Right forelimb (tissue), 1 donor: ENCODE measurements around the gene CLIP2.
A peak's percentile ranks its signal among the peaks of the same experiment; 100 is the strongest.
"Not testable (repeated sequence)": the region's sequence is repeated elsewhere in the genome, so short reads cannot be mapped to it uniquely, and the experiment has no call there.

Source experiments
- DNase-seq: peaks from one replicate; pipeline ENCODE4 v3.0.0-alpha.2; 2018

The CLIP2 gene

DNA sequence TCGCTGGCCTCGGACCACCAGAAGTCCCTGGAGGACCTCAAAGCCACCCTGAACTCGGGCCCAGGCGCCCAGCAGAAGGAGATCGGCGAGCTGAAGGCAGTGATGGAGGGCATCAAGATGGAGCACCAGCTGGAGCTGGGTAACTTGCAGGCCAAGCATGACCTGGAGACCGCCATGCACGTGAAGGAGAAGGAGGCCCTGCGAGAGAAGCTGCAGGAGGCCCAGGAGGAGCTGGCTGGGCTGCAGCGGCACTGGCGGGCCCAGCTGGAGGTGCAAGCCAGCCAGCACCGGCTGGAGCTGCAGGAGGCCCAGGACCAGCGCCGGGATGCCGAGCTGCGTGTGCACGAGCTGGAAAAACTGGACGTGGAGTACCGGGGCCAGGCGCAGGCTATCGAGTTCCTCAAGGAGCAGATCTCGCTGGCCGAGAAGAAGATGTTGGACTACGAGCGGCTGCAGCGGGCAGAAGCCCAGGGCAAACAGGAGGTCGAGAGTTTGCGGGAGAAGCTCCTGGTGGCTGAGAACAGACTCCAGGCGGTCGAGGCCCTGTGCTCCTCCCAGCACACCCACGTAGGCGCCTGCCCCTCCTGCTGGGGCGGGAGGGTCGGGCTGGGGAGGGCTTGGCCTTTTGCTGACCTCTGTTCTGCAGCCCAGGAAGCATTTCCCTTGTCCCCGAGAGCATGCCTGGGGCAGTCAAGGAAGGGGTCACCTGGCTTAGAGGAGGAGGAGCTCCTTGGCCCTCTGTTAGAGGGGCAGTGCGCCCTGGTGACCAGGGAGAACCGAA is 87.2 kb downstream of the CLIP2 start:
- no peak for DNase-seq

- no peak for DNase-seq
Observed at GRCh38 chr7:74379938-74380337, 90.7 kb downstream of the CLIP2 start.

DNA sequence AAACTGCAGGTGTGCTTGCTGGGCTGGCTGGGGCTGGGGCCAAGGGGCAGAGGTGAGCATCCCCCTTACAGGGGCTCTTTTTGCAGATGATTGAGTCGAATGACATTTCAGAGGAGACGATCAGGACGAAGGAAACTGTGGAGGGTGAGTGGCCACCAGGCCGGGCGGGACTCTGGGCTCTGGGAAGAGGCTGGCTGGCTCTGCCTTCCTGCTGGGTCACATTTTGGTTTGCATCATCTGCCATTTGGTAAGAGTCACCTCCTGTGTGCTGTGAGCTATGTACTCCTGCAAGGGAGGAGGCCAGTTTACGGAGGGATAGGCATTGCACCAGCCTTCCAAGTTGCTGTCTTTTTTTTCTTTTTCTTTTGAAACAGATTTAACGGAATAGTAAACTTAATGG is 91.5 kb downstream of the CLIP2 start:
- no peak for DNase-seq

GRCh38 chr7:74384086-74384485 is 94.9 kb downstream of the CLIP2 start:
- not testable (repeated sequence) for DNase-seq

DNA sequence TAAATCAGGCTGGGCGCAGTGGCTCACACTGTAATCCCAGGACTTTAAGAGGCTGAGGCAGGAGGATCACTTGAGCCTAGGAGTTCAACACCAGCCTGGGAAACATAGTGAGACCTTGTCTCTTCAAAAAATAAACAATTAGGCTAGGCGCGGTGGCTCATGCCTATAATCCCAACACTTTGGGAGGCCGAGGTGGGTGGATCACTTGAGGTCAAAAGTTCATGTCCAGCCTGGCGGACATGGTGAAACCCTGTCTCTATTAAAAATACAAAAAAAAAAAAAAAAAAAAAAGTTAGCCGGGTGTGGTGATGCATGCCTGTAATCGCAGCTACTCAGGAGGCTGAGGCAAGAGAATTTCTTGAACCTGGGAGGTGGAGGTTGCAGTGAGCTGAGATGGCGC is 95.6 kb downstream of the CLIP2 start:
- not testable (repeated sequence) for DNase-seq

DNA sequence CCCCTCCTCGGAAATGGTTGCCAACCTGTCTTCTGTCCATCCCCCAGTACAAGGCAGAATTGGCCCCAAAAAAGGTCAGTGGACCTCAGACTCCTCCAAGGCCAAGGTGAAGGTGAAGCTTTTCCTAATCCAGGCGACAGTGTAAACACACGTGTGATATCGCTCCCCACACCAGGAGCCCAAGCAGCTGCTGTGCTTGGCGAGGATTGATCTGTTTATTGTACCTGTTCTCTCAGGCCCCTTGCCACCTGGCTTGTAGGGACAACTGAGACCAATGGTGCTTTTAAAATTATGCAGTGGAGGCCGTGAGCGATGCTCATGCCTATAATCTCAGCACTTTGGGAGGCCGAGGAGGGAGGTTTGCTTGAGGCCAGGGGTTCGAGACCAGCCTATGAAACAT is 98.4 kb downstream of the CLIP2 start:
- no peak for DNase-seq

DNA sequence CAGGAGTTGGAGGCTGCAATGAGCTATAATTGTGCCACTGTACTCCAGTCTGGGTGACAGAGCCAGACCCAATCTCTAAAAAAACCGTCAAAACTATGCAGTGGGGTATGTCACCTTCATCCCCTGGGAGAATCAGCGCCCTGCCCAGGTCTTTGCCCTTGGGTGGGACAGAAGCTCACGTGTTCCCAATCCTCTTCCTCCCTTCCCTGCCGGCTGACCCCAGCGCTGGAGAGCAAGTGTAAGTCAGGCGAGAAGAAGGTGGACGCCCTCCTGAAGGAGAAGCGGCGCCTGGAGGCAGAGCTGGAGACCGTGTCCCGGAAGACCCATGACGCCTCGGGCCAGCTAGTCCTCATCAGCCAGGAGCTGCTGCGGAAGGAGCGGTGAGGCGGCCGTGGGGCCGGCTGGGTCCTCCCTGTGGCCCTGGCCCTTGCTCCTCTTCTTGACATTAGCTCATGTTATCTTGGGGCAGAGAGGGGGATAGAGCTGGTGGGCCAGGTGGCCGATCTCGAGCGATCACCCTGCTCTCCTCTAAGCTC is 99.7 kb downstream of the CLIP2 start:
- DNase-seq: no peak

DNA sequence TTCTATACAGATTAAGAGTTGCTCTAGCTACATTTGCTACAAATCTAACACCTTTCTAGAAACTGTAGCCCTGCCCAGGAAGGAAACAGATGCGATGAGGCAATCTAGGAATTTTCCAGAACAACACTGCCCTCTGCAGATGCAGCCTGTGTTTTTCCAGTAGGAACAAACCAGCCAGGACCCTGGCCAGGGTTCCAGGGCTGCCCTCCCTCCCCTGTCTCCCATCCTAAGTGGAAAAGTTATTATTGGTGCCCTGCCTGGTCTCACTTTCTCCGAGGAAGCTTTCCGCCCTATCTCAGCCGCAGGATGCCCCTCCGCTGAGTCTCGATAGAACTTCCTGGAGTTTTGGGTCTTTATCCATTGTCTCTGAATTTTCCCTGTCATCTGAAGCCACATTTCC is 104.5 kb downstream of the CLIP2 start:
- peak; percentile 71 for DNase-seq

GRCh38 chr7:74394601-74395000 is 105.4 kb downstream of the CLIP2 start:
- not testable (repeated sequence) for DNase-seq

DNA sequence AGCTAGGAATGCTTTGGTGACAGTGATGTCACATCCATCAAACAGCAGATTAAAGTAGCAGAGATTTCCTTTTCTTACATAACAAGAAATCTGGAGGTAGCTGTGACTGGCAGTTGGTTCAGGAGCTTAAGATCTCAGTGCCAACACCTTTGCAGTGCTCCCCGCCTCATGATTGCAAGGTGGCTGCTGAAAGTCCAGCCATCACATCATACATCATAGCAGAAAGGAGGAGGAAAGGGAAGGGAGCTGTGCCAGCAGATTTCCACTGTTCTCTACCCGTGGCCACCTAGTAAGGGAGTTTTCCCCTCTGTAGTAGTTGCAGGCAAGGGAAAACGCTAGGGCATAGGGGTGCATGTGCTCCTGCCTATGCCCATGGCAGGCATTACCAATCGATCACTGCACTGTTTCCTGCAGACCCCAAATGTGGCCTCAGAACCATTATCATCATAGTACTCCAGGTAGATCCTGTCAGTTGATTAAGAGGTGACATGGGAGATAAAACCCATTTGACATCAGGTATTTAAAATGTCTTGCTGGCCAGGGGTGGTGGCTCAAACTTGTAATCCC is 106.6 kb downstream of the CLIP2 start:
- no peak for DNase-seq

DNA sequence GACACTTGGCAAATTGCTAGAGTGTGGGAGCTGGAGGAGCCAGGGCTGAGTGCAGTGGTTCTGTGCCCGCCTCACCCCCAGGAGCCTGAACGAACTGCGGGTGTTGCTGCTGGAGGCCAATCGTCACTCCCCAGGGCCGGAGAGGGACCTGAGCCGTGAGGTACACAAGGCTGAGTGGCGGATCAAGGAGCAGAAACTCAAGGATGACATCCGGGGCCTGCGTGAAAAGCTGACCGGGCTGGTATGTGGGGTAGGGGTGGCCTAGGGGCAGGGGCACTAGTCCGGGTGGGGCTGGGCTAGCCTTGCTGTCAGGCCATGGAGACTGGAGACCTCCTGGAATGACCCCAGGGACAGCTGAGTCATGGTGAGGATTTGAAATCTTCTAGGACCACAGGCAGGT is 107.8 kb downstream of the CLIP2 start:
- no peak for DNase-seq

DNA sequence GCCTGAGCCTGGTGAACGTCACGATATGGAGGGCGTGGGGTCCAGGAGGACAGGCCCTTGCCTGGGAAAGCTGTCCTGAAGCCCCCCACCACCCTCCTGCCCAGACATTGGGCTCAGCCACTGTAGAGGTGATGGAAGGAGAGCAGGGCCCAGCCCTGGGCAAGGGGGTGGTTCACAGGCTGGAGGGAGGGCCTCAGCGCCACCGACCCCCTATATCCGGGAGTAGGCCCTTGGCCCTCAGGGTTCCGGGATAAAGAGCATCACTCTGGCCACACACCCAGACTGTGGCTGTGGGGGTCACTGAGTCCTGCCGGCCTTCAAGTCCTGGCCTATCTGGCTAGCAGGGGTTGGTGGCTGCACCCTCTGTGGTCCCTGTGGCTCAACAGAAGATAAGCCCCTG is 109.2 kb downstream of the CLIP2 start:
- no peak for DNase-seq

DNA sequence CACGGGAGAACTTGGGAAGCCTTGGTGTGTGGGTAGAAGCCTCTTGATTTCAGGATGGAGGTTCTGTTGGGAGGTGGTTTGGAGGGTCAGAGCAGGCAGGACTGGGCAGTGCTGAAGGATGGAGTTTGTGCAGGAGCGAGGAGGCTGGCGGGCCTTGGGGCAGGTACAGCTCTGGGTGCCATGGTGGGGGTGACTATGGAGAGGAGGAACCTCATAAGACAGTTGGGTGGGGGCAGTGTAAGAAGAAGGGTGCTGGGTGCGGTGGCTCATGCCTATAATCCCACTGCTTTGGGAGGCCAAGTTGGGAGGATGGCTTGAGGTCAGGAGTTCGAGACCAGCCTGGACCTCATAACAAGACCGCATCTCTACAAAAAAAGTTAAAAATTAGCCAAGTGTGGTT is 109.8 kb downstream of the CLIP2 start:
- no peak for DNase-seq

DNA sequence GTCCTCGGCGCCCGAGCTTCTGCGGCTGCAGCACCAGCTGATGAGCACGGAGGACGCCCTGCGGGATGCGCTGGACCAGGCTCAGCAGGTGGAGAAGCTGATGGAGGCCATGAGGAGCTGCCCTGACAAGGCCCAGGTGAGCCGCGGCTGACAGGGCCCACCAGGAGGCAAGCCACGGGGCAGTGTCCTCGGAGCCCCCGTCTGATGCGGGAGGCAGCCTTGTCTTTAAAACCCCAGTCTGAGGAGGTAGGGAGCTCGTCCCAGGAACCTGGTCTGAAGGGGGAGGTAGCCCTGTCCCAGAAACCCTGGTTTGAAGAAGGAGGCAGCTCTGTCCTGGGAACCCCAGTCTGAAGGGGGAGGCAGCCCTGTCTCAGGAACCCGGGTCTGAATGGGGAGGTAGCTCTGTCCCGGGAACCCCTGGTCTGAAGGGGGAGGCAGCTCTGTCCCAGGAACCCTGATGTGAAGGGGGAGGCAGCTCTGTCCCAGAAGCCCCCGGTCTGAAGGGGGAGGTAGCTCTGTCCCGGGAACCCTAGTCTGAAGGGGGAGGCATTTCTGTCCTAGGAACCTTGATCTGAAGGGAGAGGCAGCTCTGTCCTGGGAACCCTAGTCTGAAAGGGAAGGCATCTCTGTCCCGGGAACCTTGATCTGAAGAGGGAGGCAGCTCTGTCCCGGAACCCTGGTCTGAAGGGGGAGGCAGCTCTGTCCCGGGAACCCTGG is 111.4 kb downstream of the CLIP2 start:
- DNase-seq: no peak

- peak; percentile 82 for DNase-seq
Observed at GRCh38 chr7:74401137-74401859, 112.1 kb downstream of the CLIP2 start.

DNA sequence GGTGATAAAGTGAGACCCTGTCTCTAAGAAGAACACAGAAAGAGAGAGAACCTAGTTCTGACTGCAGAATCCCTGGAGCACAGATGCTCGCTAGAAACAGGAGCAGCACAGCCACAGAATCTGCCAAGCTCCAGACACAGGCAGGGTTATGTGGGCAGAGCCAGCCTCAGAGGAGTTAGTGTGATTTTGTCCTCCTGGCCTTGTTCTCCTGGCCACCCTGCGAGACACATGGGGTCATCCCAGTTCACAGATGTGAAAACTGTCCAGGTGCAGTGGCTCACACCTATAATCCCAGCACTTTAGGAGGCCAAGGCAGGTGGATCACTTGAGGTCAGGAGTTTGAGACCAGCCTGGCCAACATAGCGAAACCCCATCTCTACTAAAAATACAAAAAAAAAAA is 113.5 kb downstream of the CLIP2 start:
- DNase-seq: not testable (repeated sequence)

GRCh38 chr7:74403521-74404387 is 114.5 kb downstream of the CLIP2 start:
- DNase-seq: no peak

- no peak for DNase-seq
Observed at GRCh38 chr7:74404388-74404700, 115.1 kb downstream of the CLIP2 start.

- no peak for DNase-seq
Observed at GRCh38 chr7:74404741-74405140, 115.5 kb downstream of the CLIP2 start.

GRCh38 chr7:74405191-74405898 is 116.1 kb downstream of the CLIP2 start:
- DNase-seq: no peak

GRCh38 chr7:74405899-74406512 is 116.8 kb downstream of the CLIP2 start:
- DNase-seq: no peak
